Hematopoietic multipotent progenitor cell treated with erythropoietin and hydrocortisone succinate and interleukin-3 and kit ligand, for 15 days (in vitro differentiated cells): Measurements from ENCODE around the gene MGAT5B.

Experiments
- DNase-seq: peaks from one replicate; pipeline ENCODE4 v3.0.0-alpha.2; 2015; ENCODE audit warnings: low spot score

Gene MGAT5B

DNA sequence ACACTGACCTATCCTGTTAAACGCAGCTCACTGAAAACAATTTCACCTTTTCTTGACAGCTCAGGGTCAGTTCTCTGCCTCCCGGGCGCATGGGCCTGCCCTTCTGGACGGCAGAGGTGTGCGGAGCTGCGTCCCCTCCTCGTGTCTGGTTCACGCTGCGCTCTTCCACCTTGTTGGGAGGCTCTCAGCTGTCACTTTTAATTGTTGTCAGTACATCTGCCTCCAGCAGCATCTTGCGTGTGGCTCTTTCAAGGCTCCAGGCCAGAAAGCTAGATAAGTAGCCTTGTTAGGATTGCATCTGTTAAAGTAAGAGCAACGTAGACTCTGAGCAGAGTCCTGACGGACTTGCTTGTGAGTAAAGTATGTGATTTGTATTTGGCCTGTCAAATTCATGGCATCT is 59.4 kb downstream of the MGAT5B start:
- no peak for DNase-seq

DNA sequence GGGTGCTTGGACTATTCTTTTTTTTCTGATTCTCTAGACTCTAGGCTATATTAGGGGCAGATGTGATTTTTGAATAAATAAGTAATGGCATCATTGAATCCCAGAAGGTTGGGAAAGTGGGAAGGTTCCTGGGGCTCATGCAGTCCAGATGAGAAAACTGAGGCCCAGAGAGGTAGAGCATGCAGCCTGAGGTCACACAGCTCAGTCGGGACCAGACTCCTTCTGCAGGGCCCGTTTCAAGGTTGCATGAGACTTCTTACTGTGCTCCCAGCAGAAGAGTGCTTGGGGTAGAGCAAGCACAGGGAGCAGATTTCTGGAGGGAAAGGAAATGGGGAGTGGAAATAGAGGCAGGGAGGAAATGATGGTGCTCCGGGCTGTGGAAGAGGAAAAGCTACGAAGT is 59.8 kb downstream of the MGAT5B start:
- DNase-seq: no peak

DNA sequence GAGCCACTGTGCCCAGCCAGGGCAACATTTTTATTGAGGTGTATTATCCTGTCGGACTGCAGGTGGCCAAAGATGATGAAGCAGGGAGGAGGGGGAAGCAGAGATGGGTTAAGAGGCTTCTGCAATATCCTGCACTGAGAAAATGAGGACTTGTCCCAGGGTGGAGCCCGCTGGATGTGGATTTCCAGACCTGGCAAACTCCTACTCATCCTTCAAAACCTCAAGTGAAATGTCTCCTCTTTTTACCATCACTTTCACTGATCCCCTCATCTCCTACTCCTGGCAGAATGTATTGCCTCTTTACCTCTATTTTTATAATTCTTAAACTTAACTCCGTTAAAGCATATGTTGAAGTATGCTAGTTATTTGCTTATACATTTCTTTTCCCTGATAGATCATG is 60.9 kb downstream of the MGAT5B start:
- no peak for DNase-seq

DNA sequence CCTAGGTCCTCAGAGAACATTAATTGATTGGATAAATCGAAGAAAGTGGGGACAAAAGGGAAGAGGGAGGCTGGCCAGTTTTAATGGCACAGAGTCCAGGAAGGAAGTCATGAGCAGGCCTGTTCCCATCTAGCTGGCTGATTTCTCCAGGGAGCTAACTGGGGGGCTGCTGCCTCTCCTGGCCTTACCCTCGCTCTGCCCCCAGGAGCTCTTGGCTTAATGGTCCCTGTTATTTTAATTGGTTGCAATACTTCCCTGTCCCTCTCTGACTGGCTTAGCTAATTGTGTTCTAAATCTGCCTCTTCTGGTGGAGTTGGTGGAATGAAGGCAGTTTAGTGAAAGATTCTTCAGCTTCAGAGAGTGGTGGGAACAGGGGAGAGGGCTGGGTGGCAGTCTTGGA is 61.4 kb downstream of the MGAT5B start:
- no peak for DNase-seq

DNA sequence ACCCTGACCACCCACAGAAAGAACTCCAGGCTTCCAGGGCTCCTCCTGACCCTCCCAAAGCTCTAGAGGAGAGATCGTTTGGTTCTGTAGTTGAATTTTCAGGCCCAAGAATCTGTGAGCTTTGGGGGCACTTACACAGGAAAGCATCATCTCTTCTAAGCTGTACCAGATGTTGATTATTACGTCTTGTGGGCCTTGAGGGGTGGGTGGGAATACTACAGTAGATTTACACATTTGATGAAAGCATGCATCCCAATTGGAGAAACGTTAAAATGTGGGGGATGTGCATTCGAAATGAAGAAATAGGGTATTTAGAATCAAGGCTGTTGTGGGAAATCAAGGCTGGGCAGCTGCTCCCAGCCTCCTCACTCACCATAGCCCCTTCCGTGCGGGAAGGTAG is 61.9 kb downstream of the MGAT5B start:
- no peak for DNase-seq

DNA sequence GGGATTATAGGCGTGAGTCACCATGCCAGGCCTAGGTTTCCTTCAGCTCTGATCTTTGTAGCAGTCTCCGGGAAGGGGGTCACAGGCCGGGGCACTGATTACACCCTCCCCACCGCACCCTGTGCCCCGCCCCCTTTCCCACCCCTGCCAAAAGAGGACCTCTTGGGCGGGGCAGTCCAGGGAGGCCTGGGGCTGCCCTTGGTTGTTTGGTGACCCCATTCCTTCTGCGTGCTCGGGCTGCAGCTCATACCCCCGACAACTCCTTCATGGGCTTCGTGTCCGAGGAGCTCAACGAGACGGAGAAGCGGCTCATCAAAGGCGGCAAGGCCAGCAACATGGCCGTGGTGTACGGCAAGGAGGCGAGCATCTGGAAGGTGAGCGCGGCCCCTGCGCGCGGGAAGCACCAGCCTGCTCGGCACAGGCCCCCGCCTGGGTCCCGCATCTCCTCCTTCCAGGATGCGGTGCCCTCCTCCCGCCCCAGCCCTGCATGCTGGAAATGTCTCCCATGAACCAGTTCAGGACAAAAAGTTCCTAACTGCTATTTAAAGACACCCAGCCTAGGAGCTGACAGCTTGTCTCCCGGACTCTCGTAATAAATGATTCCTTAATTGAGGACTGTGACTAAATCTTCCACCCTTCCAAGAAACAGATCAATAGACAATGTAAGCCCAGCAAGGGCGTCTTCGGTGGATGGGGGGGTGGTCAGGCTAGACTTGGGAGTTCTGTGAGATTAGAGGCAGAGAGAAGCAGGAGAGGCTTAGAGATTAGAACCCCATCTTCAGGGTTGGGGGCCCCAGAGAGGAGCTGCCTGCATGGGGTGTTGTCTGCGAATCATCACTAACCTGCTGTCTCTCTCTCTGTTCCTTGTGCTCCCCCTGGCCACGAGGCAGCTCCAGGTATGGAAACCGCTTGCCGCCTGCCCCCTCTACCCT is 64.5 kb downstream of the MGAT5B start:
- DNase-seq: no peak

DNA sequence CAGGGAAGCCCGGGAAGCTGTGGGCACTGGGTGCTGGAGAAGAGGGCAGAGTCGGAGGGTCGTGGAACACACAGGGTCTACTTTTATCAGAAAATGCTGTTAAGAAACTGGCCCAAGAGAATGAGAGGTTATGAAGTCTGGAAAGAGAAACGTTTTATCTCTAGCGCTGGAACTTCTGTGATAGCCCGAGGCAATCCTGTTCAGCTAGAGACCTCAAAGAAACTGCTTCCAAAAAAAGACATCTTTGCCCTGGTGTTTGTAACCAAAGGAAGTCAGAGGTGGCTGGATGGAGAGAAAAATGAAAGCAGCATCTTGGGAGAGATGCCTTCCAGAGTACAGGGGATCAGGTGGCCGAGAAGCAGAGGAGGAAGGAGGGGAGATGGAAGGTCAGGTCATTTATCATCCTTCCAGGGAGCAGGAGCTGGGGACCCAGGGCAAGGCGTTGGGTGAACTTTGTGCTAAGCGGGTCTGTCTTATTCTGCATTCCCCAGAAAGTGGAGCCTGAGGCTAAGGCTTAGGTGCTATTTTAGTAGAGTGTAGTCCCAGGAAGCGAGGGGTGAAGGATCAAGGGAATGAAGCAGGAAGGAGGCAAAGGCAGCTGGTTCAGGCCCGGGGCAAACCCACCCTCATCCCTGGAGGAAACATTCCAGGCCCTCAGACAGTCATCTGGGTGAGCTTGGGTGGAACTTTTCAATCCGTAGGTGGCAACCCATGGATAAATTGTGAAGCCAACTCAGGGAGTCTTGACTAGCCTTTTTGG is 66.5 kb downstream of the MGAT5B start:
- DNase-seq: no peak

DNA sequence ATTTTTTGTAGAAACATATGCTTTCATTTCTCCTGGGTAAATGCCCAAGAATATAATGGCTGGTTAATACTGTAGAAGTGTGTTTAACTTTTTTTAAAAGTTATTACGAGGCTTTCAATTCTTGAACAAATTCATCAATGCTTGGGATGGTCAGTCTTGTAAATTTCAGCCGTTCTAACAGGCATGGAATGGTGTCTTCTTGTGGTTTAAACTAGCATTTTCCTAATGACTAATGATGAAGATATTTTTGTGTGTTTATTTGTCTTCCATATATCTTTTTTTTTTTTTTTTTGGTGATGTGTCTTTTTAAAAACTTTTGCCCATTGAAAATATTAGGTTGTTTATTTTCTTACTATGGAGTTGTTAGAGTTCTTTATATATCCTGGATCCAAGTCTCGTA is 67.1 kb downstream of the MGAT5B start:
- DNase-seq: no peak

DNA sequence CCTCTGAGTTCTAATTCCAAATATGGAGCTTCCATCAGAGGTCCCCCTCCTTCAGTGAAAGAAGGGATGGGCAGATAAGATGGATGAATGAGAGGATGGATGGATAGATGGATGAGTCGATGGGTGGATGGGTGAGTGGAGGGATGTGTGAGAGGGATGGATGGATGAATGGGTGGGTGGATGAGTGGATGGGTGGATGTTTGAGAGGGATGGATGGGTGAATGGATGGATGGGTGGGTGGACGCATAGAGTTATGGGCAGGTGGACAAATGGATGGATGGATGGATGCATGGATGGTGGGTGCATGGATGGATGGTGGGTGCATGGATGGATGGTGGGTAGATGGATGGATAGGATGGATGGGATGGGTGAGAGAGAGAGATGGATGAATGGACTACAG is 69.0 kb downstream of the MGAT5B start:
- DNase-seq: no peak

DNA sequence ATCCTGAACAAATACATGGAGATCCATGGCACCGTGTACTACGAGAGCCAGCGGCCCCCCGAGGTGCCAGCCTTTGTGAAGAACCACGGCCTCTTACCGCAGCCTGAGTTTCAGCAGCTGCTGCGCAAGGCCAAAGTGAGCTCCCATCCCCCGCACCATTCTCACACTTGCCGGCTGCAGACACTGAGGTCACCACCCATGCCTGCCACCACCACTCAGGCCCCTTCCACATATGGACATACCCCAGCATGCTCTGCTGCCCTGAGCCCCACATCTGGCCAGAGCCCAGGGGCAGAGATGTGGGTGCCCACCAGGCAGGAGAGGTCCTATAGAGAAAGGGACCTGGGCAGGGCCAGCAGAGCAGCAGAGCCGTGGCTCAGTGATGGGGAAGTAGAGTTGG is 69.8 kb downstream of the MGAT5B start:
- no peak for DNase-seq

DNA sequence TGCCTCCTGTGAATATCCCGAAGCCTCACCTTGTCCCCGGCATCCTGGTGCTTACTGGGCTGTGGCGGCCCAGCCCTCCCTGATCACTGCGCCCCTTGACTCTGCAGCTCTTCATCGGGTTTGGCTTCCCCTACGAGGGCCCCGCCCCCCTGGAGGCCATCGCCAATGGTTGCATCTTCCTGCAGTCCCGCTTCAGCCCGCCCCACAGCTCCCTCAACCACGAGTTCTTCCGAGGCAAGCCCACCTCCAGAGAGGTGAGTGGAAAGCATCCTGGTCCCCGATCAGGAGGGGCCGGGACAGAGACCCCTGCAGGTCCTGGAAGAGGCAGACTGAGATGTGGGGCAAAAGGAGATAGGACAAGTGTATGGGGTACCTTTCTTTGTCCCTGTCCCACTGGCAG is 72.1 kb downstream of the MGAT5B start:
- no peak for DNase-seq

DNA sequence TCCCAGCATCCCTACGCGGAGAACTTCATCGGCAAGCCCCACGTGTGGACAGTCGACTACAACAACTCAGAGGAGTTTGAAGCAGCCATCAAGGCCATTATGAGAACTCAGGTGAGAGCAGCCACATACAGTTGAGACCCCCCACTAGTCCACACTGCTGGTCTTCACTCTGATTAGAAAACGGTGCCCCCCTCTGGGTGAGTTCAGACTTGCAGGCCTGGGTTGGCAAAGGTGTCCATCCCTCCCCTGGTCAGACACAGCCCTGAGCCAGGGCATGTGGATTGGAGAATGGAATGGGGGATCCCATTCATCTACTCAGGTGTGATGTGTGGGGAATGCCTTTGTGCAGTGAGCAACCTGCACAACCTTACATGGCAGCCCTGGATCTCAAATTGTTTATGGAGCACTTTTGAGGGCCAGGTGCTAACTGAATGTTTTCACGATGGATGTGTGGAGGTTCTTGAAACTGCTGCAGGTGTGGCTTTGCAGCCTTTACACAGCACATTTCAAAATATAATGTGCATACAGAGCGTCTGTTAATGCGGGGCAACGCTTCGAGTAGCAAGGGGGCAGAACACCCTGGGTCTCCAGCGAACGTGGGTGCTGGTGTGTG is 72.6 kb downstream of the MGAT5B start:
- no peak for DNase-seq

DNA sequence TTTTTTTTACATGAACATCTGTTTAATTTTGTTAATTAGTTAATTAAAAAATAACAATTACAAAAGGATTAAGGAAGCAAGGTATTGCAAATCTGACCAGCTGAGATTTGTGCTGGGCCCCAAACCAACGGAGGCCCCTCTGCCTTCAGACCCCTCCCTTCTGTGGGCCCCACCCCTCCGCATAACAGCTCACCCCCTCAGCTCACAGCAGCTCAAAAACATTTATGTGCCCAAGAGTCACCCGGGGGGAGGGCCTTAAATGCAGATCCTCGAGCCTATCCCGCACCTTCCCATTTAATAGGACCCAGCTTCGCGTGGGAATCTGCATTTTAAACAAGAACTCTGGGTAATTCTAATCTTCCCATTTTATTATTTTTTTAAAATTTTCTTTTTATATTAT is 75.0 kb downstream of the MGAT5B start:
- no peak for DNase-seq

DNA sequence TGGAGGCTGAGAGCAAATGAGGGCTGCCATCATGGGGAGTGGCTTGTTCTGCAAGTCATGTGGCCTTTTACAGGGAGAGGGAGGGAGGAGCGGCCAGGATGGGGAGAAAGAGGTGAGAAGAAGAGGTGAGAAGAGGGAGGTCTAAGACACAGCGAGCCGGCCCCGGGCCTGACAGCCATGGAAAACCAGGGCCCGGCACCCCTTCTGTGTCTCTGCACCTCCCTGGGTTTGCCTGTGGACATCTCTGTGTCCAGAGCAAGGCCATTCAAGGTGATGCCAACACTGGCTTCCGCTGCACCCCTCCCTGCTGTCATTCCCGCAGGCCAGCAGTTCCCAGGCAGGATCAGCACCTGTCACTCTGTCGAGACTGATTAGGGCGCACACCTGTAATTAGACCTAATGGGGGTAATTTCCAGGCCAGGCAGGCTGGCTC is 75.6 kb downstream of the MGAT5B start:
- DNase-seq: no peak

DNA sequence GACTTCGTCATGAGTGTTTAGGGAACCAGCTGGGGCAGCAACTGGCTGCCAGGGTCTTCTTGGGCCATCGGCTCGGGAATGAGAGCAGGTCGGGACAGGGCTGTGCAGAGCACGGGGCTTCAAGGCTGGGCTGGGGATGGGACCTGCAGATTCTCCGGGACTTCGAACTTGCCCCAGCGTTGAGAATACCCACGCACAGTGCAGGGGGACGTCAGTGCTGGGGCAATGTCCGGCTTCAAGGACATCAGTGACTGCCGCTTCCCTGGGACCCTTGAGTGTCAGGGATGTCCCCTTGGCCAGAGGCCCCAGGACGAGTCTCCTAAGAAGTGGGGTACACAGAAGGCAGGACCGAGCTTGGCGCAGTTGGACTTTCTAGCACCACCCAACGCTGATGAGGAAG is 76.3 kb downstream of the MGAT5B start:
- DNase-seq: no peak

DNA sequence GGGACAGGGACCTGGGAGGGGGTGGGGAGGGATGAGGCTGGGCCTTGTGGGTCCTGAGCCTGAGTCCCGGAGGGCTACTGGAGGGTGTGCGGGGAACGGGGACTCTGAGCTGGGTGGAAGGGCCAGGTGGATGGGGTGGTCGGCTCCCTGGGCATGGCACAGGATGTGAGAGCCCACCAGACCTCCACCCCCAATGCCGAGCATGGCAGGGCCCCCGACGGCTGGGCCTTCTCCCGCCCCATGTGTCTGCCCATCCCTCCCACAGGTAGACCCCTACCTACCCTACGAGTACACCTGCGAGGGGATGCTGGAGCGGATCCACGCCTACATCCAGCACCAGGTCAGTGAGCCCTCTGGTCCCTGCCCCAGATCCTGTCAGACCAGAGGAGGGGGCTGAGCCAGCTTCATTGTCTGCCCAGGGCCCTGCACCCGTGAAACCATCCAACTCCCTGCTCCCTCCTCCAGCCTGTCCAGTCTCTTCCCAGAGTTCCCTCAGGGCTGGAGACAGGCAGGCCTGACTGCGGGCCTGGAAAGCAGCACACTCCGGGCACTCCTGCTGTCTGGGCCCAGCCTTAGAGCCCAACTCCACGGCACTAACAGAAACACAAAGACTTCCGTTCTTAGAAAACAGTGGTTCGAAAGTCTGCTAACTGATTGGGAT is 78.0 kb downstream of the MGAT5B start:
- DNase-seq: no peak

DNA sequence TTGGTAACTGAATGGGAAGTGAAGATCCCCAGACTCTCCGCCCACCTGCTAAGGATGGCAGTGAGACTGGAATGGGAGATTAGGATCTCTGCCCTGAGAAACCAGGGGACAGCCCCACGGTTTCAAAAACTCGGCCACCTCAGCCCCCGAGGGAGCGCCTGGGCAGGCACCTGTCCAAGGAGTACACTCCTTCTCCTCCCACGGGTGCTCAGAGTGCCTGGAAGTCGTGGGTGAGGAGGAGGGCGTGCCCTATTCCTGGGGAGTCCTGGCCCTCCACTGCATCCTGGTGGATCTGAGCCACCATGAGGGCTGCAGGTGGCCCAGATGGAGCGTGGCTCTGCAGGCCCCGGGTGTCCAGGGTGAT is 78.5 kb downstream of the MGAT5B start:
- DNase-seq: no peak

DNA sequence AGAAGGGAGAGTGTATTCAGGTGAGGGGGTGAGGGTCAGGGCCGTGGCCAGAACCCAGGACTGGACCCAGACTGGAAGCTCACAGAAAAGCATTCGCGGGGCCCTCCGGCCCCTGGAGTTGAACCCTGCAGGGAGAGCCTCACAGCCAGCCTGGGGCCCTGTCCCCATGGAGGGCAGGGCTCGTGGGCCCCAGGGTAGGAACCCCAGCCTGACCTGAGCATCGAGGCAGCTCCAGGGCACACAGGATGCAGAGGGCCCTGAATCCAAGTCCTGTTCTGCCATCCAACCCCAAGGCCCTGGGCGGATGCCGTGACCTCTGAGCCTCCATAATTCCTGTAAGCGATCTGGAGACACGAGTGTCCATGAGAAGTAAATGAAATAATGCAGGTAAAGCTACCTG is 79.1 kb downstream of the MGAT5B start:
- DNase-seq: no peak

DNA sequence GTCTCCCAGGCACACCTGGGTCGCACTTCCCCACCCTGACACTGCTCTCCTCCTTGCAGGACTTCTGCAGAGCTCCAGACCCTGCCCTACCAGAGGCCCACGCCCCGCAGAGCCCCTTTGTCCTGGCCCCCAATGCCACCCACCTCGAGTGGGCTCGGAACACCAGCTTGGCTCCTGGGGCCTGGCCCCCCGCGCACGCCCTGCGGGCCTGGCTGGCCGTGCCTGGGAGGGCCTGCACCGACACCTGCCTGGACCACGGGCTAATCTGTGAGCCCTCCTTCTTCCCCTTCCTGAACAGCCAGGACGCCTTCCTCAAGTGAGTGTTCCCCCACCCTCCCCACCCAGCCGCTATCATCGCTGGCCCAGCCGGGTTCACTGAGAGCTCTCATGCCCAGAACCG is 79.6 kb downstream of the MGAT5B start:
- no peak for DNase-seq

DNA sequence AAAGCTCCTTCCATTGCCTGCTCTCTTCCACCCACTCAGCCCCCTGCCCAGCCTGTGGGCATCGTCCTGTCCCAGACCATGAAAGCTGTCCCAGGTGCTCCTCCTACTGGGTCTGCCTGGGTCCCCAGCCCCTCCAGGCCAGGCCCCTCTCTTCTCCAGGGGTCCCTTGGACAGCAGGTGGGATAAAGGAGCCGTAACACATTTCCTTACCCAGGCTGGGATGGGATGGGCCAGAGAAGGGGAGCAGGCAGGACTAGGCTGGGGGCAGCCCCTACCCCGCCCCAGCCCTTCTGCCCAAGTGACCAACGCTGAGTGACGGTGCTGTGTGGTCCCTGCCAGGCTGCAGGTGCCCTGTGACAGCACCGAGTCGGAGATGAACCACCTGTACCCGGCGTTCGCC is 80.1 kb downstream of the MGAT5B start:
- DNase-seq: no peak

DNA sequence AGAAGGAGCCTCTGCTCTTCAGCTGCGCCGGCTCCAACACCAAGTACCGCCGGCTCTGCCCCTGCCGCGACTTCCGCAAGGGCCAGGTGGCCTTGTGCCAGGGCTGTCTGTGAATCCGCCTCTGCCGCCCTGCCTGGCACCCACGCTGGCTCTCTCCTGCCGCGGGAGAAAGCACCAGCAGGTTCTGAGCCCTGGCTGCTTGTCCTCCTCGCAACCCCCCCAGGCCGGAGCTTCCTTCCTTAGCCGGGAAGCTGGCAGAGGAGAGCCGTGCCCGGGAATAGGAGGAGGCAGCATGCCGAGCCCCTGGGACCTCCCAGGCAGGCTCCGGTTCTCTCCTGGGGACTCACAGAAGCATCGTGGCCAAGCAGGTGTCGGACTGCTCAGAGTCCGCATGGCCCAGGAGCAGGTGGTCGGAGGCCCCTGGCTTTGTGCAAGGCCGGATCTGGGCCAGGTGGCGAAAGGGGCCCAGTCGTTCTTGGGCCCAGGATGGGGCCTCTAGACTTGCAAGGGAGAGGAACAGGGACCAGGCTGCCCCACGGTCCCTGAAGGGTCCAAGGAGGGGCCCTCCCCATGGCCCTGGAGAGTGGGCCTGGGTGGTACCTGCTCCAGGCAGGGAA is 80.6 kb downstream of the MGAT5B start:
- no peak for DNase-seq
